CD8-positive, alpha-beta memory T cell (primary cell): ENCODE results near the gene CWH43. TPM values are rescaled to one million over a fixed set of nuclear protein-coding genes. Genes with fewer than 3 reads are reported as not detected.
"Not testable (repeated sequence)": the region's sequence is repeated elsewhere in the genome, so short reads cannot be mapped to it uniquely, and the experiment has no call there.

Source experiments
- CTCF ChIA-PET: fragments of 350-600 bp; sonication (Branson Sonifier 250); formaldehyde crosslinking; loops from one replicate; lab custom pipeline; 2021; ENCODE audit warnings: antibody characterized with exemption; lab: Charles Lee
- POLR2A ChIA-PET: fragments of 350-600 bp; sonication (Branson Sonifier 250); formaldehyde crosslinking; loops from one replicate; lab custom pipeline; 2021; ENCODE audit warnings: antibody characterized with exemption; lab: Charles Lee
- DNase-seq, 5 donors: peaks; one replicate each; pipeline versions ENCODE4 v3.0.0 to v3.0.0-alpha.2; 2020 to 2022; ENCODE audit warnings: mixed read lengths in 1 of 5
- H3K27ac ChIP-seq: one replicate; pipeline ENCODE4 v1.7.0; 2013; ENCODE audit warnings: low read depth, mild to moderate bottlenecking, low read length, moderate library complexity
- H3K27me3 ChIP-seq: 2 replicates; pipeline ENCODE4 v1.7.0; 2013; ENCODE audit warnings: low read length, mild to moderate bottlenecking; ENCODE audit not compliant: insufficient read depth, poor library complexity, severe bottlenecking
- H3K36me3 ChIP-seq: 2 replicates; pipeline ENCODE4 v1.7.0; 2013; ENCODE audit warnings: mild to moderate bottlenecking, low read length, moderate library complexity; ENCODE audit not compliant: insufficient read depth
- H3K4me1 ChIP-seq: 2 replicates; pipeline ENCODE4 v1.7.0; 2013; ENCODE audit warnings: mild to moderate bottlenecking, low read length, moderate library complexity; ENCODE audit not compliant: insufficient read depth
- H3K4me3 ChIP-seq: 2 replicates; pipeline ENCODE4 v1.7.0; 2013; ENCODE audit warnings: mild to moderate bottlenecking, low read length
- H3K9me3 ChIP-seq: 2 replicates; pipeline ENCODE4 v1.7.0; 2013; ENCODE audit warnings: mild to moderate bottlenecking, low read length
- H3K27ac Mint-ChIP-seq, 8 donors: one replicate each; pipeline ENCODE4 v1.8.0; 2020 to 2021; ENCODE audit warnings: mixed read lengths in 8 of 8, mild to moderate bottlenecking in 6 of 8, inconsistent platforms in 3 of 8, moderate library complexity in 3 of 8
- H3K27me3 Mint-ChIP-seq, 2 donors: one replicate each; pipeline ENCODE4 v1.8.0; 2020 to 2021; ENCODE audit warnings: mixed read lengths in 2 of 2, mild to moderate bottlenecking in 1 of 2, moderate library complexity in 1 of 2
- H3K36me3 Mint-ChIP-seq, 3 donors: one replicate each; pipeline ENCODE4 v1.8.0; 2020 to 2021; ENCODE audit warnings: mixed read lengths in 3 of 3, inconsistent platforms in 1 of 3, mild to moderate bottlenecking in 1 of 3
- H3K4me1 Mint-ChIP-seq, 3 donors: one replicate each; pipeline ENCODE4 v1.8.0; 2020 to 2021; ENCODE audit warnings: mixed read lengths in 3 of 3, inconsistent platforms in 1 of 3, mild to moderate bottlenecking in 1 of 3
- H3K4me3 Mint-ChIP-seq, 7 donors: one replicate each; pipeline ENCODE4 v1.8.0; 2020 to 2021; ENCODE audit warnings: mixed read lengths in 7 of 7, mild to moderate bottlenecking in 6 of 7, moderate library complexity in 4 of 7, inconsistent platforms in 2 of 7
- H3K9me3 Mint-ChIP-seq, 5 donors: one replicate each; pipeline ENCODE4 v1.8.0; 2020 to 2022; ENCODE audit warnings: mixed read lengths in 5 of 5, mild to moderate bottlenecking in 3 of 5, moderate library complexity in 2 of 5, inconsistent platforms in 1 of 5
- polyA plus RNA-seq: library from polyadenylated mRNA; unstranded; fragments of 300-500 nt; fragmentation: Illumina TruSeq; gene quantifications from one replicate; pipeline ENCODE4 v1.2.3, GENCODE V29; 2021
- total RNA-seq, 2 experiments: library from RNA; stranded (reverse); gene quantifications; one replicate each; pipeline ENCODE4 v1.2.3, GENCODE V29; 2021

Gene CWH43
- total and polyA plus RNA-seq, 3 experiments from 2014 or later = not detected

- CTCF ChIA-PET = no interaction called here
- Histone ChIP-seq H3K4me3 (no peak overlapping the region), H3K4me1 (peaks cover 13% of the 10 kb centered on the region), H3K27ac (no peak overlapping the region), H3K36me3 (no peaks in the 10 kb centered on the region), H3K9me3 (no peaks in the 10 kb centered on the region), H3K27me3 (no peaks in the 10 kb centered on the region)
- H3K9me3 Mint-ChIP-seq = no peaks in the 10 kb centered on the region
- no peaks in the 10 kb centered on the region for H3K36me3 Mint-ChIP-seq
- no peak for DNase-seq
- peaks cover 0 to 13% of the 10 kb centered on the region in 2 donors for H3K27me3 Mint-ChIP-seq
- H3K27ac Mint-ChIP-seq = no peak overlapping the region
- H3K4me3 Mint-ChIP-seq = no peak overlapping the region
- H3K4me1 Mint-ChIP-seq = peaks cover 9 to 11% (median 11%) of the 10 kb centered on the region in 3 donors
- POLR2A ChIA-PET = no interaction called here
Measured at GRCh38 chr4:48947731-48948130, 38.3 kb upstream of the CWH43 start.

- Mint-ChIP-seq H3K4me1 (peaks cover 9 to 11% (median 11%) of the 10 kb centered on the region in 3 donors), H3K4me3 (no peak overlapping the region), H3K27ac (no peak overlapping the region), H3K36me3 (no peaks in the 10 kb centered on the region), H3K9me3 (no peaks in the 10 kb centered on the region), H3K27me3 (peaks cover 0 to 12% of the 10 kb centered on the region in 2 donors)
- no peak for DNase-seq
- H3K4me1 ChIP-seq = peaks cover 13% of the 10 kb centered on the region
- no peaks in the 10 kb centered on the region for H3K27me3 ChIP-seq
- no peak overlapping the region for H3K27ac ChIP-seq
- no peak overlapping the region for H3K4me3 ChIP-seq
- no peaks in the 10 kb centered on the region for H3K9me3 ChIP-seq
- no peaks in the 10 kb centered on the region for H3K36me3 ChIP-seq
- ChIA-PET CTCF (interaction anchor here (0.9 kb wide), 1 partner anchor 14 kb away, joined by 4 read pairs; no protein-coding TSS in a partner anchor), POLR2A (no interaction called here)
Measured at GRCh38 chr4:48949086-48949485, 37.0 kb upstream of the CWH43 start.

- CTCF ChIA-PET = interaction anchor here (0.9 kb wide), 1 partner anchor 13 kb away, joined by 4 read pairs; no protein-coding TSS in a partner anchor
- H3K36me3 ChIP-seq = no peaks in the 10 kb centered on the region
- Mint-ChIP-seq H3K9me3 (no peaks in the 10 kb centered on the region), H3K4me3 (no peak overlapping the region), H3K27ac (no peak overlapping the region), H3K4me1 (peaks cover 3 to 5% (median 5%) of the 10 kb centered on the region in 3 donors), H3K27me3 (peaks cover 0 to 8% of the 10 kb centered on the region in 2 donors), H3K36me3 (no peaks in the 10 kb centered on the region)
- peaks cover 7% of the 10 kb centered on the region for H3K4me1 ChIP-seq
- POLR2A ChIA-PET = no interaction called here
- DNase-seq = no peak
- no peak overlapping the region for H3K27ac ChIP-seq
- H3K4me3 ChIP-seq = no peak overlapping the region
- no peaks in the 10 kb centered on the region for H3K27me3 ChIP-seq
- H3K9me3 ChIP-seq = no peaks in the 10 kb centered on the region
Measured at GRCh38 chr4:48949518-48950219, 36.4 kb upstream of the CWH43 start.

GRCh38 chr4:48954314-48954713 is 31.8 kb upstream of the CWH43 start:
- H3K4me3 Mint-ChIP-seq = no peak overlapping the region
- CTCF ChIA-PET = no interaction called here
- Histone ChIP-seq H3K27me3 (no peaks in the 10 kb centered on the region), H3K27ac (no peak overlapping the region), H3K9me3 (no peaks in the 10 kb centered on the region), H3K4me1 (no peaks in the 10 kb centered on the region), H3K36me3 (no peaks in the 10 kb centered on the region), H3K4me3 (no peak overlapping the region)
- H3K4me1 Mint-ChIP-seq = no peaks in the 10 kb centered on the region
- peaks cover 1 to 10% of the 10 kb centered on the region in 2 donors for H3K27me3 Mint-ChIP-seq
- POLR2A ChIA-PET = no interaction called here
- no peak for DNase-seq
- no peaks in the 10 kb centered on the region for H3K36me3 Mint-ChIP-seq
- H3K9me3 Mint-ChIP-seq = no peaks in the 10 kb centered on the region
- no peak overlapping the region for H3K27ac Mint-ChIP-seq

- H3K4me3 ChIP-seq, H3K9me3 ChIP-seq, H3K4me3 Mint-ChIP-seq, H3K4me1 ChIP-seq, H3K27me3 ChIP-seq, H3K27ac Mint-ChIP-seq, H3K27me3 Mint-ChIP-seq, H3K36me3 ChIP-seq, POLR2A ChIA-PET, H3K9me3 Mint-ChIP-seq, DNase-seq, H3K27ac ChIP-seq, H3K36me3 Mint-ChIP-seq, H3K4me1 Mint-ChIP-seq: not testable (repeated sequence)
- CTCF ChIA-PET = interaction anchor here (1.2 to 1.8 kb wide), 3 partner anchors 13 to 56 kb away, joined by 3 to 5 read pairs (median 5); no protein-coding TSS in a partner anchor
Measured at GRCh38 chr4:48957366-48957765, 28.7 kb upstream of the CWH43 start.

- no peaks in the 10 kb centered on the region for H3K9me3 Mint-ChIP-seq
- peaks cover 1 to 7% of the 10 kb centered on the region in 2 donors for H3K27me3 Mint-ChIP-seq
- H3K4me3 ChIP-seq = no peak overlapping the region
- H3K4me1 ChIP-seq = no peaks in the 10 kb centered on the region
- H3K27ac ChIP-seq = no peak overlapping the region
- no peaks in the 10 kb centered on the region for H3K4me1 Mint-ChIP-seq
- ChIA-PET POLR2A (no interaction called here), CTCF (interaction anchor here (1.0 to 1.8 kb wide), 3 partner anchors 14 to 57 kb away, joined by 3 to 5 read pairs (median 5); no protein-coding TSS in a partner anchor)
- no peaks in the 10 kb centered on the region for H3K36me3 Mint-ChIP-seq
- H3K27ac Mint-ChIP-seq = no peak overlapping the region
- DNase-seq = no peak
- no peaks in the 10 kb centered on the region for H3K36me3 ChIP-seq
- no peaks in the 10 kb centered on the region for H3K27me3 ChIP-seq
- no peak overlapping the region for H3K4me3 Mint-ChIP-seq
- no peaks in the 10 kb centered on the region for H3K9me3 ChIP-seq
Measured at GRCh38 chr4:48958582-48958981, 27.5 kb upstream of the CWH43 start.

GRCh38 chr4:48960988-48961635 is 25.0 kb upstream of the CWH43 start:
- Histone ChIP-seq H3K36me3 (no peaks in the 10 kb centered on the region), H3K27me3 (no peaks in the 10 kb centered on the region), H3K4me3 (no peak overlapping the region), H3K9me3 (no peaks in the 10 kb centered on the region), H3K27ac (no peak overlapping the region), H3K4me1 (no peaks in the 10 kb centered on the region)
- H3K36me3 Mint-ChIP-seq = no peaks in the 10 kb centered on the region
- H3K4me3 Mint-ChIP-seq = no peak overlapping the region
- peaks cover 0 to 3% (median 0%) of the 10 kb centered on the region in 3 donors for H3K4me1 Mint-ChIP-seq
- H3K27me3 Mint-ChIP-seq = peaks cover 1 to 7% of the 10 kb centered on the region in 2 donors
- ChIA-PET CTCF (interaction anchor here (1.3 to 3.5 kb wide), 2 partner anchors 55 to 383 kb away, joined by 3 to 25 read pairs; partner anchors contain the start of gene OCIAD2), POLR2A (no interaction called here)
- H3K27ac Mint-ChIP-seq = no peak overlapping the region
- no peak for DNase-seq
- H3K9me3 Mint-ChIP-seq = no peaks in the 10 kb centered on the region

GRCh38 chr4:48962636-48963035 is 23.4 kb upstream of the CWH43 start:
- Histone ChIP-seq H3K27ac (no peak overlapping the region), H3K4me3 (no peak overlapping the region), H3K36me3 (no peaks in the 10 kb centered on the region), H3K9me3 (no peaks in the 10 kb centered on the region), H3K4me1 (no peaks in the 10 kb centered on the region), H3K27me3 (no peaks in the 10 kb centered on the region)
- no peak for DNase-seq
- no peaks in the 10 kb centered on the region for H3K9me3 Mint-ChIP-seq
- no peak overlapping the region for H3K27ac Mint-ChIP-seq
- peaks cover 0 to 3% (median 0%) of the 10 kb centered on the region in 3 donors for H3K4me1 Mint-ChIP-seq
- H3K36me3 Mint-ChIP-seq = no peaks in the 10 kb centered on the region
- H3K27me3 Mint-ChIP-seq = peaks cover under 1 to 1% of the 10 kb centered on the region in 2 donors
- ChIA-PET POLR2A (no interaction called here), CTCF (interaction anchor here (0.9 to 3.5 kb wide), 2 partner anchors 14 to 384 kb away, joined by 4 to 25 read pairs; no protein-coding TSS in a partner anchor)
- H3K4me3 Mint-ChIP-seq = no peak overlapping the region
